GM12878 (cell line): ENCODE results near the gene PTMA. TPM values are rescaled to one million over a fixed set of nuclear protein-coding genes. Genes with fewer than 3 reads are reported as not detected.
A peak's percentile ranks its signal among the peaks of the same experiment; 100 is the strongest.

Source experiments
- ASH2L ChIP-seq: fragments of 300-600, 200-600 bp; sonication (generic); IDR thresholded peaks from 2 replicates; pipeline ENCODE4 v1.6.1; 2017; ENCODE audit warnings: low read depth, mild to moderate bottlenecking, borderline replicate concordance
- ATF3 ChIP-seq: IDR thresholded peaks from 2 replicates; pipeline ENCODE4 v1.6.1; 2011; ENCODE audit warnings: low read depth, mild to moderate bottlenecking, low read length, moderate library complexity, borderline replicate concordance; ENCODE audit errors: extremely low read depth
- CBX3 ChIP-seq: fragments of 200-600 bp; sonication (generic); IDR thresholded peaks from 2 replicates; pipeline ENCODE4 v1.6.1; 2016; ENCODE audit warnings: low read depth, borderline replicate concordance
- CEBPB ChIP-seq, 2 experiments: fragments of 150-350 bp in 1 of 2; IDR thresholded peaks; 2 replicates each; pipeline ENCODE4 v1.6.1; 2012 to 2014; ENCODE audit warnings: low read depth in 2 of 2, low read length in 2 of 2, borderline replicate concordance in 1 of 2, inconsistent platforms in 1 of 2
- CREB1 ChIP-seq: IDR thresholded peaks from 2 replicates; pipeline ENCODE4 v1.6.1; 2012; ENCODE audit warnings: low read depth, mild to moderate bottlenecking, inconsistent platforms
- E2F8 ChIP-seq: fragments of 450-650 bp; IDR thresholded peaks from 2 replicates; pipeline ENCODE4 v1.6.1; 2018; ENCODE audit warnings: mild to moderate bottlenecking, low read depth, moderate library complexity; ENCODE audit not compliant: partially characterized antibody
- EGR1 ChIP-seq, 2 experiments: IDR thresholded peaks; 1 replicate in 1 of 2; 2 replicates in 1 of 2; pipeline ENCODE4 v1.6.1; 2011 to 2012; ENCODE audit warnings: low read depth in 2 of 2, low read length in 2 of 2, borderline replicate concordance in 1 of 2, mild to moderate bottlenecking in 1 of 2, moderate library complexity in 1 of 2
- JUNB ChIP-seq: IDR thresholded peaks from 2 replicates; pipeline ENCODE4 v1.6.1; 2016; ENCODE audit warnings: antibody characterized with exemption, mild to moderate bottlenecking
- LARP7 ChIP-seq: fragments of 450-650 bp; IDR thresholded peaks from 2 replicates; pipeline ENCODE4 v1.6.1; 2017; ENCODE audit warnings: mild to moderate bottlenecking
- MEF2B ChIP-seq: fragments of 450-650 bp; IDR thresholded peaks from 2 replicates; pipeline ENCODE4 v1.6.1; 2018; ENCODE audit warnings: mild to moderate bottlenecking, moderate library complexity; ENCODE audit not compliant: partially characterized antibody, poor library complexity, severe bottlenecking
- MTA3 ChIP-seq: IDR thresholded peaks from 2 replicates; pipeline ENCODE4 v1.6.1; 2012; ENCODE audit warnings: low read length, inconsistent platforms, borderline replicate concordance
- MYC ChIP-seq: IDR thresholded peaks from 2 replicates; pipeline ENCODE4 v1.6.1; 2011; ENCODE audit warnings: mild to moderate bottlenecking, low read length, moderate library complexity, inconsistent platforms; ENCODE audit not compliant: insufficient read depth, insufficient replicate concordance, insufficient read length, severe bottlenecking
- NFIC ChIP-seq: IDR thresholded peaks from 2 replicates; pipeline ENCODE4 v1.6.1; 2012; ENCODE audit warnings: low read depth, mild to moderate bottlenecking, inconsistent platforms, low read length, moderate library complexity
- NR2F1 ChIP-seq: fragments of 450-650 bp; conservative IDR thresholded peaks from 2 replicates; pipeline ENCODE4 v1.6.1; 2017; ENCODE audit warnings: mild to moderate bottlenecking
- NRF1 ChIP-seq: conservative IDR thresholded peaks from 2 replicates; pipeline ENCODE4 v1.6.1; 2011; ENCODE audit warnings: mild to moderate bottlenecking, low read depth, low read length, improper control_type of control experiment
- PBX3 ChIP-seq: IDR thresholded peaks from 2 replicates; pipeline ENCODE4 v1.6.1; 2011; ENCODE audit warnings: mild to moderate bottlenecking, low read depth, low read length, moderate library complexity; ENCODE audit not compliant: insufficient replicate concordance
- SIX5 ChIP-seq: IDR thresholded peaks from 2 replicates; pipeline ENCODE4 v1.6.1; 2011; ENCODE audit warnings: mild to moderate bottlenecking, low read depth, low read length, moderate library complexity; ENCODE audit not compliant: severe bottlenecking
- SKIL ChIP-seq: fragments of 450-650 bp; IDR thresholded peaks from 2 replicates; pipeline ENCODE4 v1.6.1; 2017; ENCODE audit warnings: mild to moderate bottlenecking, low read depth, inconsistent platforms; ENCODE audit not compliant: poor library complexity, severe bottlenecking
- TBL1XR1 ChIP-seq: IDR thresholded peaks from 2 replicates; pipeline ENCODE4 v1.6.1; 2012; ENCODE audit warnings: low read depth, low read length, improper control_type of control experiment
- ZBTB33 ChIP-seq: fragments of 450-650 bp; IDR thresholded peaks from 2 replicates; pipeline ENCODE4 v1.6.1; 2017; ENCODE audit warnings: mild to moderate bottlenecking
- ZNF24 ChIP-seq: fragments of 450-650 bp; IDR thresholded peaks from 2 replicates; pipeline ENCODE4 v1.6.1; 2017; ENCODE audit warnings: antibody characterized with exemption, mild to moderate bottlenecking
- polyA plus RNA-seq, 11 experiments: library from polyadenylated mRNA; depleted of rRNA in 4 of 11; unstranded in 6 of 11; stranded (reverse) in 5 of 11; fragments of >200 nt; fragmentation: Nextera tagmentation in 4 of 11; fragmentation: Illumina TruSeq in 1 of 11; extraction: Ambion mirVana in 4 of 11; extraction: Trizol in 1 of 11; gene quantifications; 1 replicate in 1 of 11; 2 replicates in 10 of 11; pipeline versions ENCODE4 v1.2.1 to v1.2.3, GENCODE V29; 2011 to 2016; ENCODE audit warnings: inconsistent platforms in 2 of 11, missing spikeins in 2 of 11, low read depth in 1 of 11
- total RNA-seq, 4 experiments: library from RNA; depleted of rRNA in 3 of 4; stranded (reverse); fragments of >200 nt in 3 of 4; fragmentation: Illumina TruSeq in 1 of 4; extraction: Trizol in 1 of 4; gene quantifications; 2 replicates each; pipeline versions ENCODE4 v1.2.1 to v1.2.3, GENCODE V29; 2013 to 2021

PTMA gene
- total and polyA plus RNA-seq, 10 of the 15 experiments (the other 5 are each of a cell fraction or from before 2014, with no cell fraction given), result 1,144 to 5,018 (median 3,464) TPM

GRCh38 chr2:231672617-231673347, 35.5 kb upstream of the PTMA start (continued):
- TF ChIP-seq E2F8 (no peak), EGR1 (IDR thresholded peaks at IDR 0.05; ENCODE audit: borderline replicate concordance in 1 of 2, low read depth in 2 of 2, low read length in 2 of 2) (no peak), ZNF24 (no peak), CBX3 (no peak), SKIL (peak; percentile 100), MYC (no peak), CREB1 (no peak), SIX5 (no peak), ZBTB33 (no peak), MTA3 (no peak), NR2F1 (peak; percentile 35; the same call in 1 of the 2 replicates), ATF3 (no peak), JUNB (peak; percentile 22; the same call in 1 of the 2 replicates), TBL1XR1 (peak; percentile 77), MEF2B (peak; percentile 100), NRF1 (no peak), LARP7 (peak; percentile 99), ASH2L (no peak), NFIC (no peak), PBX3 (peak; percentile 54), CEBPB (IDR thresholded peaks at IDR 0.05; ENCODE audit: borderline replicate concordance in 1 of 2, low read depth in 2 of 2, low read length in 2 of 2) (no peak)
